Esophagus muscularis mucosa (tissue), 3 donors: Measurements from ENCODE around the gene RFXAP.

Experiments
- POLR2AphosphoS5 ChIP-seq, 2 donors: sonication (generic); formaldehyde crosslinking; IDR thresholded peaks; one replicate each; pipeline ENCODE4 v1.6.1; 2017; ENCODE audit warnings: antibody characterized with exemption in 2 of 2
- TF ChIP-seq, protein P1 (sequence below), 3 experiments: fragments of 200-600 bp in 2 of 3; fragments of 450-650 bp in 1 of 3; sonication (generic) in 2 of 3; IDR thresholded peaks; one replicate each; pipeline ENCODE4 v1.5.1; 2017 to 2019; ENCODE audit warnings: antibody characterized with exemption in 3 of 3, mild to moderate bottlenecking in 2 of 3, moderate library complexity in 1 of 3

DNA sequence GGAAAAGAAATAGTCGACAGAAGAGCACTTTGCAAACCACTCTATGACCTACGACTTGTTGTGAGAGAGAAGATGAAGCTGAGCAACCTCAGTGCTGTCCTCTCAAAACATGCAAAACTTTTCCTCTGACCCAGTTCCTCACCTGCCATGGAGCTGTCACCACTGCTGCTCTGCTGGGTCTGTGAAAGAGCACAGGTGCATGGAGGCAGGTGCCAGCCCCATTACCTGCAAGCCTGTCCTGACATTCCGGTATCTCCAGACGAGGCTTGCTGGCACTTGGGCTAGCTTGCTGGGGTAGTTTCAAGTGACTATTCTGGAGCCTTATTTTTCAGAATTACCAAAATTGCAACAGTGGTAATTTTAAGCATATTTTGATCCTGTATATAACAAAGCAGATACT lies 49.5 kb upstream of the RFXAP start:
- TF ChIP-seq POLR2AphosphoS5 (IDR thresholded peaks at IDR 0.05), result no peak
- TF ChIP-seq, protein P1, sequence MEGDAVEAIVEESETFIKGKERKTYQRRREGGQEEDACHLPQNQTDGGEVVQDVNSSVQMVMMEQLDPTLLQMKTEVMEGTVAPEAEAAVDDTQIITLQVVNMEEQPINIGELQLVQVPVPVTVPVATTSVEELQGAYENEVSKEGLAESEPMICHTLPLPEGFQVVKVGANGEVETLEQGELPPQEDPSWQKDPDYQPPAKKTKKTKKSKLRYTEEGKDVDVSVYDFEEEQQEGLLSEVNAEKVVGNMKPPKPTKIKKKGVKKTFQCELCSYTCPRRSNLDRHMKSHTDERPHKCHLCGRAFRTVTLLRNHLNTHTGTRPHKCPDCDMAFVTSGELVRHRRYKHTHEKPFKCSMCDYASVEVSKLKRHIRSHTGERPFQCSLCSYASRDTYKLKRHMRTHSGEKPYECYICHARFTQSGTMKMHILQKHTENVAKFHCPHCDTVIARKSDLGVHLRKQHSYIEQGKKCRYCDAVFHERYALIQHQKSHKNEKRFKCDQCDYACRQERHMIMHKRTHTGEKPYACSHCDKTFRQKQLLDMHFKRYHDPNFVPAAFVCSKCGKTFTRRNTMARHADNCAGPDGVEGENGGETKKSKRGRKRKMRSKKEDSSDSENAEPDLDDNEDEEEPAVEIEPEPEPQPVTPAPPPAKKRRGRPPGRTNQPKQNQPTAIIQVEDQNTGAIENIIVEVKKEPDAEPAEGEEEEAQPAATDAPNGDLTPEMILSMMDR (IDR thresholded peaks at IDR 0.05), result no peak
